K562 (cell line): Measurements from ENCODE around the gene ERC2.

ENCODE experiments used
- ARNT ChIP-seq, 2 experiments: fragments of 450-650 bp; IDR thresholded peaks; 2 replicates each; pipeline ENCODE4 v1.6.1; 2016; ENCODE audit warnings: mild to moderate bottlenecking in 1 of 2
- CBX2 ChIP-seq: fragments of 200-600 bp; sonication (generic); IDR thresholded peaks from one replicate; pipeline ENCODE4 v1.6.1; 2012; ENCODE audit warnings: mild to moderate bottlenecking, low read length, inconsistent platforms; ENCODE audit not compliant: insufficient read depth, poor library complexity, severe bottlenecking
- CREBBP ChIP-seq: IDR thresholded peaks from one replicate; pipeline ENCODE4 v1.6.1; 2012; ENCODE audit warnings: low read depth, mild to moderate bottlenecking, control low read depth, inconsistent platforms, low read length
- FOS ChIP-seq: IDR thresholded peaks from 3 replicates; pipeline ENCODE4 v1.6.1; 2011; ENCODE audit not compliant: insufficient read length; ENCODE audit errors: extremely low read depth
- HIVEP1 ChIP-seq: fragments of 250-450 bp; sonication (Bioruptor Pico); IDR thresholded peaks from 2 replicates; pipeline ENCODE4 v1.4.0; 2020; ENCODE audit warnings: mild to moderate bottlenecking
- NR2C2 ChIP-seq, 2 experiments: fragments of 200-800 bp in 1 of 2; sonication (Bioruptor generic) in 1 of 2; sonication (generic) in 1 of 2; formaldehyde crosslinking in 1 of 2; IDR thresholded peaks; 2 replicates each; pipeline versions ENCODE4 v1.6.1 to v1.8.0; 2016 to 2022; ENCODE audit warnings: mild to moderate bottlenecking in 1 of 2, missing compliant biosample characterization in 1 of 2, missing genetic modification characterization in 1 of 2, missing genetic modification reagents in 1 of 2
- POLR2A ChIP-seq: fragments of 450-650 bp; conservative IDR thresholded peaks from 2 replicates; pipeline ENCODE4 v1.6.1; 2016
- RBFOX2 ChIP-seq: fragments of 200-400 bp; formaldehyde crosslinking; IDR thresholded peaks from 2 replicates; pipeline ENCODE4 v1.6.1; 2017; ENCODE audit warnings: low read depth, mild to moderate bottlenecking, low read length, moderate library complexity
- ZNF384 ChIP-seq: IDR thresholded peaks from 2 replicates; pipeline ENCODE4 v1.6.1; 2012; ENCODE audit warnings: low read depth, low read length, improper control_type of control experiment
- TF ChIP-seq, protein P1 (sequence below), 3 experiments: IDR thresholded peaks in 2 of 3; conservative IDR thresholded peaks in 1 of 3; 2 replicates each; pipeline ENCODE4 v1.5.1; 2011 to 2012; ENCODE audit warnings: low read length in 3 of 3, mild to moderate bottlenecking in 3 of 3, control low read depth in 2 of 3, improper control_type of control experiment in 1 of 3, inconsistent platforms in 1 of 3, low read depth in 1 of 3, mixed read lengths in 1 of 3, moderate library complexity in 1 of 3; ENCODE audit not compliant: insufficient read depth in 2 of 3
- TF ChIP-seq, protein P2 (sequence below): sonication (generic); formaldehyde crosslinking; IDR thresholded peaks from 2 replicates; pipeline ENCODE4 v1.8.1; 2022; ENCODE audit warnings: missing genetic modification reagents

DNA sequence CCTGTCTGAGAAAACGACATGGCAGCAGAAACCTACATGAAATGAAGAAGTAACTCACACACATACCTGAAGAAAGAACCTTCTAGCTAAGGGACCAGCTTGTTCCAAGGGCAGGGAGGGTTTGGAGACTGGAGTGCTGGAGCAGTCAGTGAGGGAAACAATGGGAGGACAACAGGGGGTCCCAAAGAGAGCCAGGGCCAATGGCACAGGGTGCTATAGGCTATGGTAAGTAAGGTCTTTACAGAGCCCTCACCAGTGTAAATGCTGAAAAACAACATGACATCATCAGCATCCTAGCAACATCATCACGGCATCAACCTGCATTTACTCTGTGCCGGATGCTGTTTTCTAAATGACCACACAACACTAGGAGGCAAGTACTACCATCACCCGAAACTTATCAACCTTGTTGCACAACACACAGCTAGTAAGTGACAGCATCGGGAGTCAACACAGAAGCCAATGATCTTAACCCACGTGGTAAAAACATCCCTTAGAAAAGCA is 531.7 kb downstream of the ERC2 start:
- TF ChIP-seq ARNT (IDR thresholded peaks at IDR 0.05) (no peak), HIVEP1 (CRISPR knock-in tag) (no peak), RBFOX2 (no peak), FOS (no peak), NR2C2 (CRISPR knock-in tag; IDR thresholded peaks at IDR 0.05) (no peak), NR2C2 (tag; IDR thresholded peaks at IDR 0.05) (no peak), POLR2A (no peak), CREBBP (no peak), CBX2 (no peak), ZNF384 (no peak)
- TF ChIP-seq, protein P1, sequence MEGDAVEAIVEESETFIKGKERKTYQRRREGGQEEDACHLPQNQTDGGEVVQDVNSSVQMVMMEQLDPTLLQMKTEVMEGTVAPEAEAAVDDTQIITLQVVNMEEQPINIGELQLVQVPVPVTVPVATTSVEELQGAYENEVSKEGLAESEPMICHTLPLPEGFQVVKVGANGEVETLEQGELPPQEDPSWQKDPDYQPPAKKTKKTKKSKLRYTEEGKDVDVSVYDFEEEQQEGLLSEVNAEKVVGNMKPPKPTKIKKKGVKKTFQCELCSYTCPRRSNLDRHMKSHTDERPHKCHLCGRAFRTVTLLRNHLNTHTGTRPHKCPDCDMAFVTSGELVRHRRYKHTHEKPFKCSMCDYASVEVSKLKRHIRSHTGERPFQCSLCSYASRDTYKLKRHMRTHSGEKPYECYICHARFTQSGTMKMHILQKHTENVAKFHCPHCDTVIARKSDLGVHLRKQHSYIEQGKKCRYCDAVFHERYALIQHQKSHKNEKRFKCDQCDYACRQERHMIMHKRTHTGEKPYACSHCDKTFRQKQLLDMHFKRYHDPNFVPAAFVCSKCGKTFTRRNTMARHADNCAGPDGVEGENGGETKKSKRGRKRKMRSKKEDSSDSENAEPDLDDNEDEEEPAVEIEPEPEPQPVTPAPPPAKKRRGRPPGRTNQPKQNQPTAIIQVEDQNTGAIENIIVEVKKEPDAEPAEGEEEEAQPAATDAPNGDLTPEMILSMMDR (IDR thresholded peaks at IDR 0.05 in 2 of 3, conservative IDR thresholded peaks at IDR 0.05 in 1 of 3; ENCODE audit: insufficient read depth in 2 of 3, low read depth in 1 of 3, low read length in 3 of 3): no peak
- TF ChIP-seq, protein P2, sequence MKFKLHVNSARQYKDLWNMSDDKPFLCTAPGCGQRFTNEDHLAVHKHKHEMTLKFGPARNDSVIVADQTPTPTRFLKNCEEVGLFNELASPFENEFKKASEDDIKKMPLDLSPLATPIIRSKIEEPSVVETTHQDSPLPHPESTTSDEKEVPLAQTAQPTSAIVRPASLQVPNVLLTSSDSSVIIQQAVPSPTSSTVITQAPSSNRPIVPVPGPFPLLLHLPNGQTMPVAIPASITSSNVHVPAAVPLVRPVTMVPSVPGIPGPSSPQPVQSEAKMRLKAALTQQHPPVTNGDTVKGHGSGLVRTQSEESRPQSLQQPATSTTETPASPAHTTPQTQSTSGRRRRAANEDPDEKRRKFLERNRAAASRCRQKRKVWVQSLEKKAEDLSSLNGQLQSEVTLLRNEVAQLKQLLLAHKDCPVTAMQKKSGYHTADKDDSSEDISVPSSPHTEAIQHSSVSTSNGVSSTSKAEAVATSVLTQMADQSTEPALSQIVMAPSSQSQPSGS (CRISPR knock-in tag): no peak
